ENCODE results near the gene LECT2.

The LECT2 gene

DNA sequence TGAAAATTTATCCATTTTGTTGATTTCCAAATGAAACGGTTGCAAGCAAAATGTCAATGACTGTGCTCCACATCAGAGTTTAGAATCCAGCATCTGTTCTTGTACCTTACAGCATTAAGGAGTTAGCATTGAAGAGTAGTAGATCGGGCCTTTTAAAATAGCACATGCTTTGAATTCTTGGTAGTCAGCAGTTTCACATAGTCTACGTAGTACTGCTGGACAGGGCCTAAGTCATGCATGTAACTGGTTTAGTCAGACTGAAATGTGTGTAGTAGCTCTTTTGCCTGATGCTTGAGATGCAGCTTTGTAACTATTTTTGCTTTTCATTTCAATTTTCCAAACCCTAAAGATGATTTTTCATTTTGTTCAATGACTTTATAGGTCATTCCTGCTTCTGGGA is 19.8 kb downstream of the LECT2 start:
- no peak for DNase-seq (ENCODE audit: low spot score)

DNA sequence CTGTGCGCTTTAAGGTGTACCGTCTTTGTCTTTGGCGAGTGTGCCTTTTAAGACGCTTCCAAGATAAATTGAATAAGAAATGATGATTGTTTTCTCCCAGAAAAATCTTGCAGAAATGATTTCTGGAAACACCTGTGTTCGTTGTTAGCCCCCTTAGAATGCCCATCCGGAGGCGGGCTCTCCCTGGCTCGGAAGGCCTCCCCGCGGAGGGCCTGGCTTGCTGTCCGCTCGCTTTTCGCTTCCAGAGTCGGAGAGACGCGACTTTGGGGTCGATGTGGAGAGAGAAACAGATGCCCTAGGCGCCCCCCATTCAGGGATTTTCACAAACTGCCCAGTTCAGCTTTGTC is 23.9 kb downstream of the LECT2 start:
- DNase-seq (ENCODE audit: low spot score) = no peak

DNA sequence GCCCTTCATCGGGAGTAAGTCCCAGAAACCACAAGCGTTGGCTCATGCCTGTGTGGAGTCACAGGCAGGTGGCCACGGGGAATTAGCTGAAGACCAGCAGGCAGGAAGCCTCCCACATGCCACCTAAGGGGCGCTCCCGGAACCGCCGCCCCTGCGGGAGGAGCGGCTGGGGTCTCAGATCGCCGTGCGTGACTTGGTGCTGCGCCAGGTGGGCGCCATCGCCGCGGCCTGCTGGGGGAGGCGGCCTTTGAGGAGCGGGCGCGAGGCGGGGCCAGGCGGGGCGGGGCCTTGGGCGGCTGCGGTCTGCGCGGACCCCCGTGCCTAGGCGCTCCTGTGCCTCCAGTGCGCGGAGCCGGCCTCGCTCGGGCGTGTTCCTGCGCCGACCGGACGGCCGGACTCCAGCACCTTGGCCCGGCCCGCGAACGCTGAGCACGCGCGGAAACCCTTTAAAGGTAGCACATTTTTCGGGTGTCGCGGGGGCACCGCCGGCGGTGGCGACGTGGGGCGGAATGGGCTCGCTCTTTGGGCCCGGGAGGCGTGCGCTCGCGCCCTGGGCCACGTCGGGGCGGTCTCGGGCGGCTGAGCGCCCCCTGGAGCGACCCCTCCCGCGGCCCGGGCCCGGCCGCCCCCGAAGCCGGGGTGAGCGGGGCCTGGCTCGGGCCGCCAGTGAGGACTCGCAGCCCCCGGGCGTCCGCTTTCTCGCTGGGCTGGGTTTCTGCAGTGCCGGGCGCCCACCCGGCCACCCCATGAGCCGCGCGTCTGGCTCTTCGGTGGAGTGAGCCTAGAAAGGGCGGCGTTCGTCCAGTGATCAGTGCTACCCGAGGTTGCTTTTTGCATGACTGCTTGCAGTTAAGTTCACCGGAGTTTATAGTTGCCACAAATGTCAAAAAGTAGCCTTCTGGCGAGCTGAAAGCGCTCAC is 24.5 kb downstream of the LECT2 start:
- peak; percentile 57 for DNase-seq (ENCODE audit: low spot score)

DNA sequence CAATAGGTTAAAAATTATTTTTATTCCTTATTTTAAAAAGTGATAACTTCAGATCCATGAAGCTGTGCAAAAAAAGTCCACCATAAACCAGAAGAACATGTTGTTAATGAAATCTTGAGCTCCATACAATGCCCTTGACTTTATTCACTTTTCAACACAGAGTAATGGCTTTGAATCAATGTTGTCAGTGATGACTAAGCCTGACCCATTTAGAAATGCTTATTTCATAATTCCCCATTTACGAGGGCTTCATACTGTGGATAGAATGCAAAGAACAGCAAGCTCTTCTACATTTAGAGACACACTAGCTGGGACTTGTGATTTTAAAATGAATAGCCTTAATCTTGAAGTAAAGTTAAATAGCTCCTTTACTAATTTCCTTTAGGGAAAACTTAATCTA is 33.4 kb downstream of the LECT2 start:
- DNase-seq (ENCODE audit: low spot score) = no peak

DNA sequence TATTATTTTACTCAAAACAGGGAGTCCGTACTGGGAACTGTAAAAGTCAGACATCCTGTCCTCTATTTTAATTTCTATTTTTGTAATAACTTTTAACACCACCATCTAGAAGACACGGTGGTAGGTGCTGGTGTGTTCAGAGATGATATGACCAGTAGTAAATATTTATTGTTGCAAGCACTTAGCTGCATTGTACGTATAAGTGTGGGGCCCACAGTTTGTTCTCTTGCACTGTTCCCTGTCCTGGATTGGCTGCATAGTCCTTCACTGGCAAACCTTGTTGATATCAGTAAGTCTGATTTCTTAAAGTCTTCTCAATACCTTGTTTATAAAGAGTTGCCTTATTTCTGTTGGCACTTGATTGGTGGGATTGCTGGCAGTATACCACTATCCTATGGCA is 34.6 kb downstream of the LECT2 start:
- DNase-seq (ENCODE audit: low spot score) = no peak

DNA sequence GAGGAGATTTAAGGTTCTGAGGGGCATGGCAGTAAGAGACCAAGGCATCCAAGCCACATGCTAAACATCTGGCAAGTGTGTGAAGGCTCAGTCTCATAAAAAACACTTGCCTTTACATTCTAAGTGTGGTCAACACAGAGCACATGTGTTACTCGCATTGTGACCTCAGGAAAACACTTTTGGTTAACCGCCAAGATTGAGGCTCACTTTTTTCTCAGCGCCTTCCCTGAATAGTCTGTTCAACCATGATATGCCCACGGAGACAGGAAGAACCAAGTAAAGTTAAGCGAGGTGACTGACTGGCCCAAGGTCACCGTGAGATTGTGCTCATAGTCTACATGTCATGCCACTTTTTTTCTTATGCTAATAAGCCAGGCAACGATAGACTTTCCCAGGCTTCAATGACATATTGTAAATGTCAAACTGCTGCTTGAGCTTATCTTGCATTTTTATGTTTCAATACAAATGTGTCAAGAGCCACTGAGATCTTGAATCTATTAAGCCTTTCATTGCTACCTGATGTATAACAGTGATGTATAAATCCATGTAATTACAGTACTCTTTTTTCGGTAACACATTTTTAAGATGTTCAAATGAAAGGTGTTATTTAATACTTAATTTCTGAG is 38.0 kb downstream of the LECT2 start:
- no peak for DNase-seq (ENCODE audit: low spot score)

DNA sequence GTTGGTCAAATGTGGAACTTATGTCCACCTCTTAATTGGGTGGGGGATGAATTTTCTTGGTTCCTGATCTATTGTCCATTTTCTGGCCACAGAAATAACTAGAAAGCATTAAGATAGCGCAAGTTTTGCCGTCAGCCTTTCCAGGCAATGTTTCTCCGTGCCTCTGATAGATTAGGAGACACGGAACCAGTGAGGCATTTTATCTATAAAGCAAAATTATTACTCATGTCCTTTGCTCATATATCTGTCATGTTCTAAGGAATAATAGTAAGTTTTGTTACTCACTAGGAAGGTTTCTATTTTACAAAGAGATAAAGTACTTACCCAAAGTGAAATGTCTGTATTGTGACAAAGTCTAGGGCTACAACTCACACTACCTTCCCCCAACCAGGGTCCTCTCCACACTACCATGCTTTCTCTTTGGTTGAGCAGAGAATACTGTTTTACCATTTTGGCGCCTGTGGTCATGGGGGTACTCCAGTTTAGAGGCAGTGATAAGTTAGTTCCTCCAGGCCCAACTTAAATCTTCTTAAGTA is 39.2 kb downstream of the LECT2 start:
- DNase-seq (ENCODE audit: low spot score) = no peak

DNA sequence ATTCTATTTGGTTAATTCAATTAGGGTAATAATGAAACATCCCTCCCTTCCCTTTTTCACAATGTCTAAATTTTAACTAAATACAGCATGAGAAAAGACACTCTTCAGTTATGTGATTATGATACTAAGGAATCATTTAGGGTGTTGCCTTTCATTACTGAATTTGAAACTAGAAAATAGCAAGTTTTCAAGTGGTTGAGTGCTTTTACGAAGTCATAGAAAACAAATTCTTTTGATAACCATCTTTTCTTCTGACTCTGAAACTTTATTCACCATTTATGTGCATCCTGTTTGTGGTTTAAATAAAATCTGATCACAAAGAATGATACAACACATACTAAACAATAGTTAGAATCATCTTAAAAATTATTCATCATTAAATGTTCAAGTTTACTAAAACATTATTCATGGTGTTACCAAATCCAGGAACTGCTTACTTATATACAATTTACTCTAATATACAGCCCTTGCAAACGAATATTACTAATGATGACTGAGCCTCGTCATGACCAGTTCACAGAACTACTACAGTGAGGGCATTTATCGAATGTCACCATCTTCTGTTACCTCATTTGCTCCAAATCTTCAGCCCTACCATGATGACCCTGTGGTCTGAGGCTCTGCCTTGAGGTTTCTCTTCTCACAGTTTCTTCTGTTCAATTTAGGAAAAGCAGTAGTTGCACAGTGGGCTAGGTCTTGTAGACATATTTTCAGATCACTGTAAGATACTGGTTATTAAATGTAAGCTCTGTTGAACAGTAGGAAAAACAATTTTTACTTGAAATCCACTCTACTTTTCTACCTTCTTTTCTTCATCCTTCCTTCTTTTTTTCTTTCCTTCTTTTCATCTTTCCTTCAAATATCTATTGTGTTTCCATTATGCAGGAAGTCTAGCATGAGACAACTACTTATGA is 40.8 kb downstream of the LECT2 start:
- DNase-seq (ENCODE audit: low spot score) = no peak

DNA sequence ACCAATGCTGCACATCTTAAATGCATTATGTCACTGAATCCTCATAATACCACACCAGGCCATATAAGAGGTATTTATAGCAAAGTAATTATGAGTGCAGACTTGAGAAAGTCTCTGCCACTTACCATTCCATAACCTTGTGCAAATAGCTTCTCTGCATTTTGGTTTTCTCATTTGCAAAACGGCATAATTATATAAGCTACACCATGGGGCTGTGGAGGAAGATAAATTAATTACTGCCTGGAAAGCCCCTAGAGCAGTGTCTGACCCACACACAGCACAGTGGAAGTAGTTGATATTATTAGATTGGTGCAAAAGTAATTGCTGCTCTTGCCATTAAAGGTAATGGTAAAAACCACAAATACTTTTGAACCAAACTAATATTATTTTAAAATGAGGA is 49.6 kb downstream of the LECT2 start:
- no peak for DNase-seq (ENCODE audit: low spot score)

DNA sequence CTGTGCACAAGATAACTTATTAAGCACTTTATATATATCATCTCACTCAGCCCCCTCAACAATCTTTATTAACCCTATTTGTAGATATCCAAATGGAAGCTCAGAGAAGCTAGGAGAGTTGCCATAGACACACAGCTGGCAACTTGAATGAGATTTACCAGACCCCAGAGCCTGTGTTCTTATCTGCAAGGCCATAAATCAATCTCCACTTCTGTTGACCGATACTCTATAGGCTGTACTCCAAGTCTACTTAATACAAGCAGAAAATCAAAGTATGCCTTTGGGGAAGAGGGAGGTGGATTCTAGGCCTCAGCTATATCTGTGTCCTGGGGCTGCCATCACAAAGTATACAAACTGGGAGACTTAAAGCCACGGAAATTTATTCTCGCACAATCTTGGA is 53.1 kb downstream of the LECT2 start:
- no peak for DNase-seq (ENCODE audit: low spot score)

DNA sequence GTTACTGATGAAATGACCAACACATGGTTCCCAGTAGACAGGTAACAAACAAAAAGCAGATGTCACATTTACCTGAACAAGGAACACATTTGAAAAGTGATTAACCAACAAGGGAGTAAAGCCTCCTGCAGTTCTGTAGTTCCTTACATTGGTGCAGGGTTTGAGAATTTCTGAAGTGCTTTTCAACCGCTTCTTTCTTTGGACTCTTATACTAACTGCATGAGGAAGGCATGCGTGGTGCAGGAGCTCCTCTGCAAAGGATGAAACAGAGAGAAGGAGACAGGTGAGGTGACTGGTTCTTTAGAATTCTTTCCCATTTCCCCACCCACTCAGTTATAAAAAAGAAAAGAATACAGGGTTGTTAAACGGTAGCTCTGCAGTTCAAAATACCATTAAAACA is 54.5 kb downstream of the LECT2 start:
- no peak for DNase-seq (ENCODE audit: low spot score)

DNA sequence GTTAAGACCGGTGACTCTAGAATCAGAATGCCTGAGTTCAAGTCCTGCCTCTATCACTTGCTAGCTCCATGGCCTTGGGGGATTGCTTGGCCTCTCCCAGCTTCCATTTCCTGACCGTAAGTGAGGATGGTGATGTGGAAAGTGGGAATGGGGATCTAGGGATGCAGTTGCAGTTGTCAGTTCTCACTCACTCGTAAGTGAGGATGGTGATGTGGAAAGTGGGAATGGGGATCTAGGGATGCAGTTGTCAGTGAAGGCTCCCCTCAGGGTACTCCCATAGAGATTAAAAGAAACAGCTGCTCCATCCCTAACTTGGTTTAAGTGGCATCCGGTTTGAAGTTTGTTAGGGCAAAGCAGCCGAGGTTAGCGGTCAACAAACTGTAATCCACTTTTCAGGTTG is 56.1 kb downstream of the LECT2 start:
- DNase-seq (ENCODE audit: low spot score) = no peak
